ENCODE results near the gene LHFPL3.
"Not testable (repeated sequence)": the region's sequence is repeated elsewhere in the genome, so short reads cannot be mapped to it uniquely, and the experiment has no call there.

LHFPL3 gene

GRCh38 chr7:104695563-104695962 is 367.2 kb downstream of the LHFPL3 start:
- DNase-seq (ENCODE audit: low spot score) = no peak

- DNase-seq (ENCODE audit: low spot score) = no peak
These were observed 371.9 kb downstream of the LHFPL3 start for GRCh38 chr7:104700336-104700735.

- DNase-seq (ENCODE audit: low spot score) = not testable (repeated sequence)
These were observed 392.6 kb downstream of the LHFPL3 start for GRCh38 chr7:104721027-104721426.

- no peak for DNase-seq (ENCODE audit: low spot score)
These were observed 394.6 kb downstream of the LHFPL3 start for GRCh38 chr7:104723001-104723400.

- DNase-seq (ENCODE audit: low spot score) = no peak
These were observed 430.1 kb downstream of the LHFPL3 start for GRCh38 chr7:104758504-104758903.

- DNase-seq (ENCODE audit: low spot score) = no peak
These were observed 433.5 kb downstream of the LHFPL3 start for GRCh38 chr7:104761892-104762291.

- no peak for DNase-seq (ENCODE audit: low spot score)
These were observed 438.7 kb downstream of the LHFPL3 start for GRCh38 chr7:104767113-104767512.

GRCh38 chr7:104767826-104768536 is 439.6 kb downstream of the LHFPL3 start:
- no peak for DNase-seq (ENCODE audit: low spot score)

- no peak for DNase-seq (ENCODE audit: low spot score)
These were observed 444.3 kb downstream of the LHFPL3 start for GRCh38 chr7:104772405-104773345.

- no peak for DNase-seq (ENCODE audit: low spot score)
These were observed 445.4 kb downstream of the LHFPL3 start for GRCh38 chr7:104773796-104774195.

- no peak for DNase-seq (ENCODE audit: low spot score)
These were observed 447.1 kb downstream of the LHFPL3 start for GRCh38 chr7:104775531-104775930.

GRCh38 chr7:104777301-104777800 is 448.9 kb downstream of the LHFPL3 start:
- DNase-seq (ENCODE audit: low spot score) = no peak

- no peak for DNase-seq (ENCODE audit: low spot score)
These were observed 451.5 kb downstream of the LHFPL3 start for GRCh38 chr7:104779888-104780287.

GRCh38 chr7:104784686-104785085 is 456.3 kb downstream of the LHFPL3 start:
- no peak for DNase-seq (ENCODE audit: low spot score)

- DNase-seq (ENCODE audit: low spot score) = no peak
These were observed 461.4 kb downstream of the LHFPL3 start for GRCh38 chr7:104789780-104790179.

- no peak for DNase-seq (ENCODE audit: low spot score)
These were observed 462.0 kb downstream of the LHFPL3 start for GRCh38 chr7:104790440-104790839.

GRCh38 chr7:104791080-104791479 is 462.7 kb downstream of the LHFPL3 start:
- DNase-seq (ENCODE audit: low spot score) = no peak

GRCh38 chr7:104793066-104793465 is 464.7 kb downstream of the LHFPL3 start:
- DNase-seq (ENCODE audit: low spot score) = no peak

GRCh38 chr7:104794154-104794553 is 465.8 kb downstream of the LHFPL3 start:
- no peak for DNase-seq (ENCODE audit: low spot score)

GRCh38 chr7:104794589-104794988 is 466.2 kb downstream of the LHFPL3 start:
- no peak for DNase-seq (ENCODE audit: low spot score)

GRCh38 chr7:104795086-104795485 is 466.7 kb downstream of the LHFPL3 start:
- DNase-seq (ENCODE audit: low spot score) = no peak

GRCh38 chr7:104795616-104796398 is 467.4 kb downstream of the LHFPL3 start:
- DNase-seq (ENCODE audit: low spot score) = no peak

All from germinal center (tissue), 1 donor.